ENCODE results near the gene PLOD1.

PLOD1 gene

DNA sequence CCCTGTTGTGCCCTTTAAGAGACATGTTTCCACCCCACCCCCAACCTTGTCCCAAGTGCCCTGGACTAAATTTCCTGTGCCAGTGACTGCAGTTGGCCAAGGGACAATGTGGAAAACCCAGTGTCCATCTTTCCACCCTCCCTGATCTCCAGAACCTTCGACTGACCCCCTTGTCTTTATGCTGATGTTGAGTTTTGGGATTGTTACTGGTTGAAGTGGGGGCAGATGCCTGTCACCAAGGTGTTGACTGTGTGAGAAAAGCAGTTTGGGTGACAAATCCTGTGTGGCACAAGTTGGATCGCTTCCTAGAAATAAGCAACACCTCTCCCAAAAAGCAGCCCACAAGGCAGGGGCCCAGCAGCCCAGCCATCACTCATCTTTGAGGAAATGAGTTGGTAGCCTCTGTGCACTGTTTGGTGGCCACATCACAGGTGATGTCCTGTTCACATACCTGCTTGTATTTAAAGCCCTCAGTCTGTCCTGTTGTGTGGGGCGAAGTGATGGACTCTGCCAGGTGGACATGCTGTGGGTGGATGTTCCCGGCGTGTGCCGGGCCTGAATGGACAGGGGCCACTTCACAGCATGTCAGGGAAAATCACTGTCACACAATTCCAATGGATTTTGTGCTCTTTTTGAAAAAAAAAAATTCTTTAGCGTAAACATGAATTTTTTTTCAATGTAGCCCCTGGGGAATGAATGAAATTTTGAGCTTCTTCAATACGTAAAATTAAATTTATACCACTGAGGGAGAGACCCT lies 78.2 kb downstream of the PLOD1 start:
- TF ChIP-seq, protein P1, sequence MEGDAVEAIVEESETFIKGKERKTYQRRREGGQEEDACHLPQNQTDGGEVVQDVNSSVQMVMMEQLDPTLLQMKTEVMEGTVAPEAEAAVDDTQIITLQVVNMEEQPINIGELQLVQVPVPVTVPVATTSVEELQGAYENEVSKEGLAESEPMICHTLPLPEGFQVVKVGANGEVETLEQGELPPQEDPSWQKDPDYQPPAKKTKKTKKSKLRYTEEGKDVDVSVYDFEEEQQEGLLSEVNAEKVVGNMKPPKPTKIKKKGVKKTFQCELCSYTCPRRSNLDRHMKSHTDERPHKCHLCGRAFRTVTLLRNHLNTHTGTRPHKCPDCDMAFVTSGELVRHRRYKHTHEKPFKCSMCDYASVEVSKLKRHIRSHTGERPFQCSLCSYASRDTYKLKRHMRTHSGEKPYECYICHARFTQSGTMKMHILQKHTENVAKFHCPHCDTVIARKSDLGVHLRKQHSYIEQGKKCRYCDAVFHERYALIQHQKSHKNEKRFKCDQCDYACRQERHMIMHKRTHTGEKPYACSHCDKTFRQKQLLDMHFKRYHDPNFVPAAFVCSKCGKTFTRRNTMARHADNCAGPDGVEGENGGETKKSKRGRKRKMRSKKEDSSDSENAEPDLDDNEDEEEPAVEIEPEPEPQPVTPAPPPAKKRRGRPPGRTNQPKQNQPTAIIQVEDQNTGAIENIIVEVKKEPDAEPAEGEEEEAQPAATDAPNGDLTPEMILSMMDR (conservative IDR thresholded peaks at IDR 0.05; ENCODE audit: low read depth, low read length) = no peak
- no peak overlapping the region for H3K4me3 ChIP-seq (ENCODE audit: low read depth, low read length)
- DNase-seq (ENCODE audit: low read depth) = no peak

DNA sequence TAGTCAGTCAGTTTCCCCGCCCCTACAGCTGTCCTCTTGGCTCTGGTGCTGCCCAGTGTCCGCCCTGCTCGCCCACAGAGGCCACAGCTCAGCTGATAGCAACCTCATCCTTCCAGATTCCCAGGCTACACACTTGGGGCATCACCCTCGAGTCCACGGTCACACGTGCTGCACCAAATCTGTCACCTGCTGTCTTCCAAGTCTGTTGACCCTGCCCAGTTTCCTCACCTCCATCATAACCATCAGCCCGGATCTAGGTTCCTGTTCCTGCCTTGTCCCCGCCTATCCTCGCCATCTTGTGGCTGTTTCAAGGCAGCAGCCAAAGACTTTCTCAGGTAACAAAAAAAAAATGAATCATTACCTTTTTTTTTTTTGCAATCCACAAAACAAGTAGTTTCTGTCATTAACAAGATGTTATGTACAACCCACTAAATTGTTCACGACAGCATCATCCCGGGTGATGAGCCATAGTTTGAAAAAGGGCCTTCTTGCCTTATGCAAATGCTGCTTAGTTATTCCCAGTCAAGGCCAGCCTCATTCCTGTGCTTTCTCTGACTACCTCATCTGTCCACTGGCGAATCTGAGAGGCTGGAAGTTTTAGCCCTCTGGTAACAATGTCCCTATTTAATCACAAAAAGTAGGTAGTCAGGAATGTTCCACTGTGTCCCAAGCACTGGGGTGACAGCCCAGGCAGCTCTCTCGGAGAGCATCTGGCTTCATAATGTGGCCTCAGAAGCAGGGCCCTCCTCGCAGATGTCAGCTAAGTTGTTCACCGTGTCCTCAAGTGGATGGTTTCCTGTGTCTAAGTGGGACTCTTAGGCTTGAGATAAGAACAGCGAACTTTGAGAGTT lies 79.8 kb downstream of the PLOD1 start:
- no peak overlapping the region for H3K4me3 ChIP-seq (ENCODE audit: low read depth, low read length)
- TF ChIP-seq, protein P1 (conservative IDR thresholded peaks at IDR 0.05; ENCODE audit: low read depth, low read length) = peak; percentile 36

DNA sequence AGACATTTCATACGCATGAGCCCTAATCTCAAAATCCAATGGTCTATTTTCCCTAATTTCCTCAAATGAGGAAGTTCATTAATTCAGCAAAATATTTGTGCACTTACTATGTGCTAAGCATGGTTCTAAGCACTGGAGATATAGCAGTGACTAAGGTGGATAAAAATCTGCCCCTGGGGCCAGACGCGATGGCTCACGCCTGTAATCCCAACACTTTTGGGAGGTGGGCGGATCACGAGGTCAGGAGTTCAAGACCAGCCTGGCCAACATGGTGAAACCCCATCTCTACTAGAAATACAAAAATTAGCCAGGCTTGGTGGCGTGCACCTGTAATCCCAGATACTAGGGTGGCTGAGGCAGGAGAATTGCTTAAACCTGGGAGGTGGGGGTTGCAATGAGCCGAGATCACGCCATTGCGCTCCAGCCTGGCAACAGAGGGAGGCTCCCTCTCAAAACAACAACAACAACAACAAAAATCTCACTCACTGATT lies 80.5 kb downstream of the PLOD1 start:
- TF ChIP-seq, protein P1 (conservative IDR thresholded peaks at IDR 0.05; ENCODE audit: low read depth, low read length) = no peak
- no peak overlapping the region for H3K4me3 ChIP-seq (ENCODE audit: low read depth, low read length)
- DNase-seq (ENCODE audit: low read depth) = no peak

More for the DNA sequence above, 79.8 kb downstream of the PLOD1 start:
- DNase-seq (ENCODE audit: low read depth) = no peak

DNA sequence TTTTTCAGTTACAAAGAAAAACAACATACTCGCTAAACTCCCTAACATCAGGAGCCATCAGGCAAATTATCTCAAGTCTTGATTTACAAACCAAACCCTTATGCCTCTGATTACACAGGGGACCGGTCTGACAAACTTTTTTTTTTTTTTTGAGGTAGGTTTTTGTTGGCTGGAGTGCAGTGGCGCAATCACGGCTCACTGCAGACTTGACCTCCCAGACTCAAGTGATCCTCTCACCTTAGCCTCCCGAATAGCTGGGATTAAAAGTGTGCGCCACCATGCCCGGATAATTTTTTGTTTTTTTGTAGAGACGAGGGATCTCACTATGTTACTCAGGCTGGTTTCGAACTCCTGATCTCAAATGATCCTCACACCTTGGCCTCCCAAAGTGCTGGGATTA lies 81.0 kb downstream of the PLOD1 start:
- TF ChIP-seq, protein P1 (conservative IDR thresholded peaks at IDR 0.05; ENCODE audit: low read depth, low read length) = no peak
- no peak overlapping the region for H3K4me3 ChIP-seq (ENCODE audit: low read depth, low read length)
- DNase-seq (ENCODE audit: low read depth) = no peak

GRCh38 chr1:12016182-12016581 lies 81.7 kb downstream of the PLOD1 start:
- TF ChIP-seq, protein P1 (conservative IDR thresholded peaks at IDR 0.05; ENCODE audit: low read depth, low read length) = no peak
- no peak overlapping the region for H3K4me3 ChIP-seq (ENCODE audit: low read depth, low read length)
- no peak for DNase-seq (ENCODE audit: low read depth)

- TF ChIP-seq, protein P1 (conservative IDR thresholded peaks at IDR 0.05; ENCODE audit: low read depth, low read length) = no peak
- peak overlapping the region; percentile 85 for H3K4me3 ChIP-seq (ENCODE audit: low read depth, low read length)
- DNase-seq (ENCODE audit: low read depth) = peak; percentile 34
Observed at GRCh38 chr1:12019858-12020509, 85.5 kb downstream of the PLOD1 start.

Data from choroid plexus epithelial cell (primary cell).